ENCODE measurements around the gene GALNT2.

GALNT2 gene

GRCh38 chr1:230032516-230033281 lies 34.3 kb upstream of the GALNT2 start:
- H3K36me3 ChIP-seq = no peaks in the 10 kb centered on the region
- H3K4me3 ChIP-seq (ENCODE audit: low read depth, low read length) = no peak overlapping the region
- no peak for DNase-seq
- H3K27ac ChIP-seq = no peak overlapping the region
- no peaks in the 10 kb centered on the region for H3K9me3 ChIP-seq (ENCODE audit: severe bottlenecking)
- H3K27me3 ChIP-seq (ENCODE audit: insufficient read depth, low read depth, severe bottlenecking) = no peaks in the 10 kb centered on the region
- TF ChIP-seq CTCF (IDR thresholded peaks at IDR 0.05; ENCODE audit: low read depth, low read length) = no peak

GRCh38 chr1:230037261-230037660 lies 29.8 kb upstream of the GALNT2 start:
- TF ChIP-seq CTCF (IDR thresholded peaks at IDR 0.05; ENCODE audit: low read depth, low read length) = no peak
- DNase-seq = no peak
- Histone ChIP-seq H3K27me3 (ENCODE audit: insufficient read depth, low read depth, severe bottlenecking) (no peaks in the 10 kb centered on the region), H3K36me3 (no peaks in the 10 kb centered on the region), H3K27ac (no peak overlapping the region), H3K9me3 (ENCODE audit: severe bottlenecking) (no peaks in the 10 kb centered on the region), H3K4me3 (ENCODE audit: low read depth, low read length) (no peak overlapping the region)

GRCh38 chr1:230040440-230040839 lies 26.6 kb upstream of the GALNT2 start:
- Histone ChIP-seq H3K4me3 (ENCODE audit: low read depth, low read length) (no peak overlapping the region), H3K27ac (no peak overlapping the region), H3K36me3 (no peaks in the 10 kb centered on the region), H3K27me3 (ENCODE audit: insufficient read depth, low read depth, severe bottlenecking) (no peaks in the 10 kb centered on the region), H3K9me3 (ENCODE audit: severe bottlenecking) (no peaks in the 10 kb centered on the region)
- DNase-seq = no peak
- TF ChIP-seq CTCF (IDR thresholded peaks at IDR 0.05; ENCODE audit: low read depth, low read length) = no peak

GRCh38 chr1:230043081-230043480 lies 24.0 kb upstream of the GALNT2 start:
- H3K27me3 ChIP-seq (ENCODE audit: insufficient read depth, low read depth, severe bottlenecking) = no peaks in the 10 kb centered on the region
- no peak for TF ChIP-seq CTCF (IDR thresholded peaks at IDR 0.05; ENCODE audit: low read depth, low read length)
- no peaks in the 10 kb centered on the region for H3K9me3 ChIP-seq (ENCODE audit: severe bottlenecking)
- H3K36me3 ChIP-seq = no peaks in the 10 kb centered on the region
- DNase-seq = peak; percentile 8
- no peak overlapping the region for H3K27ac ChIP-seq
- no peak overlapping the region for H3K4me3 ChIP-seq (ENCODE audit: low read depth, low read length)

- no peaks in the 10 kb centered on the region for H3K27me3 ChIP-seq (ENCODE audit: insufficient read depth, low read depth, severe bottlenecking)
- H3K9me3 ChIP-seq (ENCODE audit: severe bottlenecking) = no peaks in the 10 kb centered on the region
- no peaks in the 10 kb centered on the region for H3K36me3 ChIP-seq
- no peak for DNase-seq
- H3K4me3 ChIP-seq (ENCODE audit: low read depth, low read length) = no peak overlapping the region
- H3K27ac ChIP-seq = no peak overlapping the region
- TF ChIP-seq CTCF (IDR thresholded peaks at IDR 0.05; ENCODE audit: low read depth, low read length) = no peak
Measured at GRCh38 chr1:230044729-230045128, 22.3 kb upstream of the GALNT2 start.
